Upper lobe of left lung (tissue), 4 donors: ENCODE results near the gene MORN1.

Experiments used
- CTCF ChIP-seq, 6 experiments: fragments of 450-650 bp in 4 of 6; fragments of 200-600 bp in 2 of 6; sonication (generic) in 2 of 6; IDR thresholded peaks; one replicate each; pipeline ENCODE4 v1.5.1; 2016 to 2019; ENCODE audit warnings: antibody characterized with exemption in 6 of 6
- POLR2A ChIP-seq, 4 donors: fragments of 450-650 bp; IDR thresholded peaks; one replicate each; pipeline ENCODE4 v1.5.1; 2016 to 2017; ENCODE audit warnings: antibody characterized with exemption in 4 of 4, mild to moderate bottlenecking in 2 of 4
- POLR2AphosphoS5 ChIP-seq, 2 donors: sonication (generic); formaldehyde crosslinking; IDR thresholded peaks; one replicate each; pipeline ENCODE4 v1.5.1; 2017; ENCODE audit warnings: antibody characterized with exemption in 2 of 2

GRCh38 chr1:2288816-2289536, 102.4 kb downstream of the MORN1 start:
- TF ChIP-seq POLR2AphosphoS5 (IDR thresholded peaks at IDR 0.05) (no peak), POLR2A (IDR thresholded peaks at IDR 0.05) (no peak), CTCF (IDR thresholded peaks at IDR 0.05) (no peak)
